ENCODE data around the gene GK2. TPM values are rescaled to one million over a fixed set of nuclear protein-coding genes. Genes with fewer than 3 reads are reported as not detected.

GK2 gene
- total RNA-seq, 1 donor from 2014 or later, result not detected

- no peaks in the 10 kb centered on the region for H3K4me1 Mint-ChIP-seq (ENCODE audit: low read depth)
- H3K27me3 Mint-ChIP-seq (ENCODE audit: low read depth), result peaks cover 7% of the 10 kb centered on the region
- TF ChIP-seq CTCF (IDR thresholded peaks at IDR 0.05), result no peak
- H3K36me3 Mint-ChIP-seq (ENCODE audit: low read depth), result no peaks in the 10 kb centered on the region
- no peak overlapping the region for H3K27ac Mint-ChIP-seq (ENCODE audit: unreplicated experiment)
- H3K9me3 Mint-ChIP-seq (ENCODE audit: low read depth), result peaks cover 2% of the 10 kb centered on the region
- no peak overlapping the region for H3K4me3 Mint-ChIP-seq (ENCODE audit: unreplicated experiment)
- DNase-seq (ENCODE audit: low spot score), result no peak
These were observed 3.4 kb downstream of the GK2 start for GRCh38 chr4:79404666-79405065.

GRCh38 chr4:79403356-79403755 is 4.7 kb downstream of the GK2 start:
- peaks cover 7% of the 10 kb centered on the region for H3K27me3 Mint-ChIP-seq (ENCODE audit: low read depth)
- TF ChIP-seq CTCF (IDR thresholded peaks at IDR 0.05), result no peak
- no peaks in the 10 kb centered on the region for H3K4me1 Mint-ChIP-seq (ENCODE audit: low read depth)
- H3K27ac Mint-ChIP-seq (ENCODE audit: unreplicated experiment), result no peak overlapping the region
- no peak overlapping the region for H3K4me3 Mint-ChIP-seq (ENCODE audit: unreplicated experiment)
- DNase-seq (ENCODE audit: low spot score), result no peak
- H3K9me3 Mint-ChIP-seq (ENCODE audit: low read depth), result no peaks in the 10 kb centered on the region
- H3K36me3 Mint-ChIP-seq (ENCODE audit: low read depth), result no peaks in the 10 kb centered on the region

- Mint-ChIP-seq H3K27me3 (ENCODE audit: low read depth) (peaks cover 7% of the 10 kb centered on the region), H3K4me3 (ENCODE audit: unreplicated experiment) (no peak overlapping the region), H3K36me3 (ENCODE audit: low read depth) (no peaks in the 10 kb centered on the region), H3K27ac (ENCODE audit: unreplicated experiment) (no peak overlapping the region), H3K4me1 (ENCODE audit: low read depth) (no peaks in the 10 kb centered on the region), H3K9me3 (ENCODE audit: low read depth) (no peaks in the 10 kb centered on the region)
- no peak for DNase-seq (ENCODE audit: low spot score)
- no peak for TF ChIP-seq CTCF (IDR thresholded peaks at IDR 0.05)
These were observed 5.6 kb downstream of the GK2 start for GRCh38 chr4:79402332-79402851.

GRCh38 chr4:79399076-79399475 is 9.0 kb downstream of the GK2 start:
- peaks cover 9% of the 10 kb centered on the region for H3K27me3 Mint-ChIP-seq (ENCODE audit: low read depth)
- DNase-seq (ENCODE audit: low spot score), result no peak
- no peaks in the 10 kb centered on the region for H3K36me3 Mint-ChIP-seq (ENCODE audit: low read depth)
- H3K4me1 Mint-ChIP-seq (ENCODE audit: low read depth), result no peaks in the 10 kb centered on the region
- no peak for TF ChIP-seq CTCF (IDR thresholded peaks at IDR 0.05)
- H3K27ac Mint-ChIP-seq (ENCODE audit: unreplicated experiment), result no peak overlapping the region
- H3K9me3 Mint-ChIP-seq (ENCODE audit: low read depth), result no peaks in the 10 kb centered on the region
- no peak overlapping the region for H3K4me3 Mint-ChIP-seq (ENCODE audit: unreplicated experiment)

GRCh38 chr4:79397951-79398350 is 10.1 kb downstream of the GK2 start:
- peaks cover 9% of the 10 kb centered on the region for H3K27me3 Mint-ChIP-seq (ENCODE audit: low read depth)
- H3K4me3 Mint-ChIP-seq (ENCODE audit: unreplicated experiment), result no peak overlapping the region
- no peak for DNase-seq (ENCODE audit: low spot score)
- H3K4me1 Mint-ChIP-seq (ENCODE audit: low read depth), result no peaks in the 10 kb centered on the region
- H3K36me3 Mint-ChIP-seq (ENCODE audit: low read depth), result no peaks in the 10 kb centered on the region
- H3K27ac Mint-ChIP-seq (ENCODE audit: unreplicated experiment), result no peak overlapping the region
- H3K9me3 Mint-ChIP-seq (ENCODE audit: low read depth), result no peaks in the 10 kb centered on the region
- no peak for TF ChIP-seq CTCF (IDR thresholded peaks at IDR 0.05)

All from chondrocyte (in vitro differentiated cells).